ENCODE results near the gene COMMD9. TPM values are rescaled to one million over a fixed set of nuclear protein-coding genes. Genes with fewer than 3 reads are reported as not detected.

The COMMD9 gene
- total RNA-seq, 1 donor from 2014 or later: 52.5 TPM

- Mint-ChIP-seq H3K9me3 (ENCODE audit: low read depth) (peaks cover 10% of the 10 kb centered on the region), H3K4me3 (ENCODE audit: unreplicated experiment) (no peak overlapping the region), H3K4me1 (ENCODE audit: low read depth) (peaks cover 6% of the 10 kb centered on the region), H3K27me3 (ENCODE audit: low read depth) (no peaks in the 10 kb centered on the region), H3K36me3 (ENCODE audit: low read depth) (peaks cover 6% of the 10 kb centered on the region), H3K27ac (ENCODE audit: unreplicated experiment) (no peak overlapping the region)
- no peak for DNase-seq (ENCODE audit: low spot score)
- TF ChIP-seq CTCF (IDR thresholded peaks at IDR 0.05): no peak
These were observed 8.7 kb downstream of the COMMD9 start for GRCh38 chr11:36280531-36280930.

GRCh38 chr11:36278531-36279282 lies 10.5 kb downstream of the COMMD9 start:
- Mint-ChIP-seq H3K4me3 (ENCODE audit: unreplicated experiment) (no peak overlapping the region), H3K36me3 (ENCODE audit: low read depth) (peaks cover 12% of the 10 kb centered on the region), H3K27ac (ENCODE audit: unreplicated experiment) (no peak overlapping the region), H3K27me3 (ENCODE audit: low read depth) (no peaks in the 10 kb centered on the region), H3K9me3 (ENCODE audit: low read depth) (peaks cover 10% of the 10 kb centered on the region), H3K4me1 (ENCODE audit: low read depth) (peaks cover 6% of the 10 kb centered on the region)
- no peak for DNase-seq (ENCODE audit: low spot score)
- TF ChIP-seq CTCF (IDR thresholded peaks at IDR 0.05): peak; percentile 27

GRCh38 chr11:36274414-36274813 lies 14.8 kb downstream of the COMMD9 start:
- DNase-seq (ENCODE audit: low spot score): no peak
- no peaks in the 10 kb centered on the region for H3K9me3 Mint-ChIP-seq (ENCODE audit: low read depth)
- no peaks in the 10 kb centered on the region for H3K4me1 Mint-ChIP-seq (ENCODE audit: low read depth)
- H3K27me3 Mint-ChIP-seq (ENCODE audit: low read depth): no peaks in the 10 kb centered on the region
- TF ChIP-seq CTCF (IDR thresholded peaks at IDR 0.05): no peak
- H3K36me3 Mint-ChIP-seq (ENCODE audit: low read depth): peaks cover 44% of the 10 kb centered on the region
- no peak overlapping the region for H3K4me3 Mint-ChIP-seq (ENCODE audit: unreplicated experiment)
- H3K27ac Mint-ChIP-seq (ENCODE audit: unreplicated experiment): no peak overlapping the region

GRCh38 chr11:36273110-36273509 lies 16.1 kb downstream of the COMMD9 start:
- no peak for TF ChIP-seq CTCF (IDR thresholded peaks at IDR 0.05)
- Mint-ChIP-seq H3K27ac (ENCODE audit: unreplicated experiment) (no peak overlapping the region), H3K4me3 (ENCODE audit: unreplicated experiment) (no peak overlapping the region), H3K27me3 (ENCODE audit: low read depth) (no peaks in the 10 kb centered on the region), H3K36me3 (ENCODE audit: low read depth) (peaks cover 44% of the 10 kb centered on the region), H3K4me1 (ENCODE audit: low read depth) (no peaks in the 10 kb centered on the region), H3K9me3 (ENCODE audit: low read depth) (no peaks in the 10 kb centered on the region)
- DNase-seq (ENCODE audit: low spot score): no peak

GRCh38 chr11:36271794-36272407 lies 17.3 kb downstream of the COMMD9 start:
- Mint-ChIP-seq H3K9me3 (ENCODE audit: low read depth) (no peaks in the 10 kb centered on the region), H3K4me1 (ENCODE audit: low read depth) (no peaks in the 10 kb centered on the region), H3K27me3 (ENCODE audit: low read depth) (no peaks in the 10 kb centered on the region), H3K27ac (ENCODE audit: unreplicated experiment) (no peak overlapping the region), H3K4me3 (ENCODE audit: unreplicated experiment) (no peak overlapping the region), H3K36me3 (ENCODE audit: low read depth) (peaks cover 40% of the 10 kb centered on the region)
- DNase-seq (ENCODE audit: low spot score): no peak
- no peak for TF ChIP-seq CTCF (IDR thresholded peaks at IDR 0.05)

Measured in chondrocyte (in vitro differentiated cells).